Hair follicle dermal papilla cell (primary cell): ENCODE results near the gene FAM240B. TPM values are rescaled to one million over a fixed set of nuclear protein-coding genes. Genes with fewer than 3 reads are reported as not detected.

Source experiments
- small RNA-seq: library from RNA; depleted of rRNA; stranded (forward); fragments of <200 nt; gene quantifications from one replicate; pipeline ENCODE3, GENCODE V24; 2012
- total RNA-seq: library from RNA; depleted of rRNA; stranded (reverse); fragments of >200 nt; gene quantifications from 2 replicates; pipeline ENCODE4 v1.2.3, GENCODE V29; 2012

Gene FAM240B
- not detected in 2 replicates for total RNA-seq

GRCh38 chr9:38720083-38720745, at the start of gene FAM240B:
Gene FAM240B (minus strand): TSS chr9:38720133. CDS start chr9:38703999, 16,134 bp downstream.

Small RNAs within 50 kb of the gene (small RNA-seq; reads per million reads assigned to genes)
- not detected for gene RNU6-765P

Other genes starting within 250 kb of the FAM240B start
- not detected in 2 replicates for gene ANKRD18A, start 99.5 kb downstream of the FAM240B start, total RNA-seq